Tibial nerve (tissue), 4 donors: ENCODE data around the gene RSPH9.

ENCODE experiments used
- EP300 ChIP-seq, 2 donors: sonication (generic); formaldehyde crosslinking; IDR thresholded peaks; one replicate each; pipeline ENCODE4 v1.6.1; 2017; ENCODE audit warnings: antibody characterized with exemption in 2 of 2, mild to moderate bottlenecking in 1 of 2
- POLR2A ChIP-seq, 2 donors: fragments of 450-650 bp; IDR thresholded peaks; one replicate each; pipeline ENCODE4 v1.6.1; 2017; ENCODE audit warnings: antibody characterized with exemption in 2 of 2, mild to moderate bottlenecking in 2 of 2, moderate library complexity in 2 of 2
- TF ChIP-seq, protein P1 (sequence below), 5 experiments: fragments of 200-600 bp in 3 of 5; fragments of 450-650 bp in 2 of 5; sonication (generic) in 3 of 5; IDR thresholded peaks; one replicate each; pipeline ENCODE4 v1.5.1; 2016 to 2019; ENCODE audit warnings: antibody characterized with exemption in 5 of 5, mild to moderate bottlenecking in 3 of 5, moderate library complexity in 2 of 5

DNA sequence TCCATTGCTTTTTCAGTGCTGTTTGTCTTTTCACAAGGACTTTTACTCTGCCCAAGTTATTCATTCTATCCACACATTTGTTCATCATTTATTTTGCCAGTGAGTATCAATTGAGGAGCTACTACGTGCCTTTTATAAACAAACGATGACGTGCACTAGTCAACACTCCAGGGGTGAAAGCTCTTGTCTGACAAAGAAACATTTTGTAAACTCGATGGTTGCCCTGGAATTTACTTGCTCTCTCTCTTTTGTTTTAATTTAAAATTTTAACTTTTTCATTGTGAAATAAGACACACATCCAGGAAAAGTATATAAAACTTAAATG, 51.1 kb downstream of the RSPH9 start:
- TF ChIP-seq, protein P1, sequence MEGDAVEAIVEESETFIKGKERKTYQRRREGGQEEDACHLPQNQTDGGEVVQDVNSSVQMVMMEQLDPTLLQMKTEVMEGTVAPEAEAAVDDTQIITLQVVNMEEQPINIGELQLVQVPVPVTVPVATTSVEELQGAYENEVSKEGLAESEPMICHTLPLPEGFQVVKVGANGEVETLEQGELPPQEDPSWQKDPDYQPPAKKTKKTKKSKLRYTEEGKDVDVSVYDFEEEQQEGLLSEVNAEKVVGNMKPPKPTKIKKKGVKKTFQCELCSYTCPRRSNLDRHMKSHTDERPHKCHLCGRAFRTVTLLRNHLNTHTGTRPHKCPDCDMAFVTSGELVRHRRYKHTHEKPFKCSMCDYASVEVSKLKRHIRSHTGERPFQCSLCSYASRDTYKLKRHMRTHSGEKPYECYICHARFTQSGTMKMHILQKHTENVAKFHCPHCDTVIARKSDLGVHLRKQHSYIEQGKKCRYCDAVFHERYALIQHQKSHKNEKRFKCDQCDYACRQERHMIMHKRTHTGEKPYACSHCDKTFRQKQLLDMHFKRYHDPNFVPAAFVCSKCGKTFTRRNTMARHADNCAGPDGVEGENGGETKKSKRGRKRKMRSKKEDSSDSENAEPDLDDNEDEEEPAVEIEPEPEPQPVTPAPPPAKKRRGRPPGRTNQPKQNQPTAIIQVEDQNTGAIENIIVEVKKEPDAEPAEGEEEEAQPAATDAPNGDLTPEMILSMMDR (IDR thresholded peaks at IDR 0.05), result no peak
- TF ChIP-seq EP300 (IDR thresholded peaks at IDR 0.05) (no peak), POLR2A (IDR thresholded peaks at IDR 0.05) (no peak)
